ENCODE data around the gene MICAL3. TPM values are rescaled to one million over a fixed set of nuclear protein-coding genes. Genes with fewer than 3 reads are reported as not detected.
"Not testable (repeated sequence)": the region's sequence is repeated elsewhere in the genome, so short reads cannot be mapped to it uniquely, and the experiment has no call there.

The MICAL3 gene
- total RNA-seq, 4 donors from 2014 or later: 45.2 to 56.3 (median 46.3) TPM

- no peak for DNase-seq (ENCODE audit: low spot score in 2 of 2)
- TF ChIP-seq POLR2A (IDR thresholded peaks at IDR 0.05) (no peak), EP300 (IDR thresholded peaks at IDR 0.05) (no peak), CTCF (IDR thresholded peaks at IDR 0.05) (no peak)
- H3K4me1 ChIP-seq: peaks cover 0 to 21% (median 0%) of the 10 kb centered on the region in 4 donors
Measured at GRCh38 chr22:17985606-17986005, 38.8 kb downstream of the MICAL3 start.

GRCh38 chr22:17985071-17985470, 39.3 kb downstream of the MICAL3 start:
- not testable (repeated sequence) for H3K27ac ChIP-seq; DNase-seq (ENCODE audit: low spot score in 2 of 2); H3K9me3 ChIP-seq; H3K27me3 ChIP-seq; H3K36me3 ChIP-seq; H3K4me3 ChIP-seq
- WGBS, 2 donors: 61 to 67% methylated on average over 11 of the region's 11 CpGs
- peaks cover 0 to 21% (median 2%) of the 10 kb centered on the region in 4 donors for H3K4me1 ChIP-seq

More at GRCh38 chr22:17985606-17986005, 38.8 kb downstream of the MICAL3 start:
- 70 to 85% methylated on average over 5 of the region's 5 CpGs for WGBS, 2 donors
- Histone ChIP-seq H3K4me3 (no peak overlapping the region), H3K27ac (no peak overlapping the region), H3K9me3 (no peaks in the 10 kb centered on the region), H3K36me3 (no peaks in the 10 kb centered on the region), H3K27me3 (no peaks in the 10 kb centered on the region)

DNA sequence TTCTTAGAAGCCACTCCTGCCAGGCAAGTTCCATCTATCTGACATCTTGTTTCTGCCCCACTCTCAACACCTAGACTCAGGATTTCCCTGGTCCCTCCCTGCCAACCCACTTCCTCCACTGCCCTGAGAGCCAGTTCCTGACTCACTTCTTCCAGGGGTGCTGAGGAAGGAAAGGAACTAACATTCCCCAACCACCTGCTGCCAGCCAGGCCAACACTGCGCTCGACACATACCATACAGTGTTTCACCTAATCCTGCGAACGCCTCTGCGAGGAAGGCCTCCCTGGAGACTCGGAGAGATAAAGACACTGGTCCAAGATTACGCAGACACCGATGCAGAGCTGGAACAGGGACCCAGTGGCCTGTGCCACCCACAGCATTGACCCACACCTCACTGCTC, 40.2 kb downstream of the MICAL3 start:
- Histone ChIP-seq H3K4me3 (no peak overlapping the region), H3K27ac (no peak overlapping the region), H3K36me3 (no peaks in the 10 kb centered on the region), H3K4me1 (peaks cover 0 to 17% (median 4%) of the 10 kb centered on the region in 4 donors), H3K9me3 (no peaks in the 10 kb centered on the region), H3K27me3 (no peaks in the 10 kb centered on the region)
- no peak for TF ChIP-seq EP300 (IDR thresholded peaks at IDR 0.05)
- no peak for TF ChIP-seq POLR2A (IDR thresholded peaks at IDR 0.05)
- no peak for TF ChIP-seq CTCF (IDR thresholded peaks at IDR 0.05)
- 90 to 93% methylated on average over 8 of the region's 8 CpGs for WGBS, 2 donors
- DNase-seq (ENCODE audit: low spot score in 2 of 2): no peak

- no peak for DNase-seq (ENCODE audit: low spot score in 2 of 2)
- H3K36me3 ChIP-seq: no peaks in the 10 kb centered on the region
- peaks cover 0 to 17% (median 4%) of the 10 kb centered on the region in 4 donors for H3K4me1 ChIP-seq
- TF ChIP-seq CTCF (IDR thresholded peaks at IDR 0.05): no peak
- TF ChIP-seq EP300 (IDR thresholded peaks at IDR 0.05): no peak
- TF ChIP-seq POLR2A (IDR thresholded peaks at IDR 0.05): no peak
- no peak overlapping the region for H3K27ac ChIP-seq
- H3K27me3 ChIP-seq: no peaks in the 10 kb centered on the region
- H3K9me3 ChIP-seq: no peaks in the 10 kb centered on the region
- H3K4me3 ChIP-seq: no peak overlapping the region
- 77 to 88% methylated on average over 7 of the region's 7 CpGs for WGBS, 2 donors
Measured at GRCh38 chr22:17982572-17983141, 41.7 kb downstream of the MICAL3 start.

DNA sequence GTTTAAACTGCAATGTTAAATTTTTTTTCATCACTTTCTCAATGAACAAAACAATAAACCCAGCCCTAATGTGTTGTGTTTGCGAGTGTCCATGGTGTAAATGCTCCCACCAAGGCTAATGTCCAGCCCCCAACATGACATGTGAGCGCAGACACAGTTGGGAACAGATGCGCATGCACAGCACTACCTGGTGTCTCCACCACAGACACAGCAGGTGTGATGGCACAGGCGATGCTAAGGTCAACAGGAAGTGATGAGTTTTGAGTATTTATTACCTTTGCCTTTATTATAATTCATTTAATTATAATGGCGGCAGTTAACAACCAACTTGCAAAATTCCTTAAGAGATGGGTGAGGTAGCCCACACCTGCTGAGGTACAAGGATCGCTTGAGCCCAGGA, 42.9 kb downstream of the MICAL3 start:
- WGBS, 2 donors: 90 to 94% methylated on average over 6 of the region's 6 CpGs
- Histone ChIP-seq H3K27ac (no peak overlapping the region), H3K36me3 (no peaks in the 10 kb centered on the region), H3K4me3 (no peak overlapping the region), H3K27me3 (no peaks in the 10 kb centered on the region), H3K4me1 (peaks cover 0 to 17% (median 4%) of the 10 kb centered on the region in 4 donors), H3K9me3 (no peaks in the 10 kb centered on the region)
- TF ChIP-seq CTCF (IDR thresholded peaks at IDR 0.05) (no peak), EP300 (IDR thresholded peaks at IDR 0.05) (no peak), POLR2A (IDR thresholded peaks at IDR 0.05) (no peak)
- no peak for DNase-seq (ENCODE audit: low spot score in 2 of 2)

Data from tibial nerve (tissue), 4 donors.